HG03108 (cell line): ENCODE results near the gene FAM193B.

Experiments
- ATAC-seq: cut with Tn5 transposase; IDR thresholded peaks from one replicate; pipeline ENCODE4 v1.9.1; 2021; ENCODE audit warnings: moderate library complexity; ENCODE audit not compliant: unreplicated experiment

The FAM193B gene

GRCh38 chr5:177554474-177555111, at the start of gene FAM193B:
Gene FAM193B (minus strand): TSS chr5:177554563. CDS start chr5:177554458, 105 bp downstream.
- ATAC-seq, result peak; percentile 89

GRCh38 chr5:177604116-177604521, 49.8 kb upstream of the FAM193B start:
- no peak for ATAC-seq

- no peak for ATAC-seq
Measured at GRCh38 chr5:177603631-177604030, 49.3 kb upstream of the FAM193B start.

- ATAC-seq, result no peak
Measured at GRCh38 chr5:177602458-177602830, 48.1 kb upstream of the FAM193B start.

- ATAC-seq, result no peak
Measured at GRCh38 chr5:177601577-177602457, 47.5 kb upstream of the FAM193B start.

GRCh38 chr5:177601126-177601525, 46.8 kb upstream of the FAM193B start:
- ATAC-seq, result no peak

GRCh38 chr5:177600508-177601018, 46.2 kb upstream of the FAM193B start:
- ATAC-seq, result no peak

GRCh38 chr5:177599731-177600507, 45.6 kb upstream of the FAM193B start, which contains the start of gene B4GALT7:
Gene B4GALT7 (plus strand): TSS chr5:177600132. CDS start chr5:177600211, 79 bp downstream.
- ATAC-seq, result peak; percentile 87

GRCh38 chr5:177598477-177598876, 44.1 kb upstream of the FAM193B start:
- no peak for ATAC-seq

GRCh38 chr5:177596775-177597238, 42.4 kb upstream of the FAM193B start:
- ATAC-seq, result no peak

- no peak for ATAC-seq
Measured at GRCh38 chr5:177595991-177596774, 41.8 kb upstream of the FAM193B start.

GRCh38 chr5:177595026-177595585, 40.7 kb upstream of the FAM193B start:
- no peak for ATAC-seq

GRCh38 chr5:177594071-177594470, 39.7 kb upstream of the FAM193B start:
- ATAC-seq, result no peak

GRCh38 chr5:177593511-177593910, 39.1 kb upstream of the FAM193B start:
- no peak for ATAC-seq

GRCh38 chr5:177592905-177593304, 38.5 kb upstream of the FAM193B start:
- no peak for ATAC-seq

- peak; percentile 93 for ATAC-seq
Measured at GRCh38 chr5:177592010-177592834, 37.9 kb upstream of the FAM193B start, which contains the start of gene TMED9. Gene TMED9 (plus strand): TSS chr5:177592203. CDS start chr5:177592215, 12 bp downstream.

- no peak for ATAC-seq
Measured at GRCh38 chr5:177591690-177592009, 37.3 kb upstream of the FAM193B start.

- no peak for ATAC-seq
Measured at GRCh38 chr5:177590406-177590805, 36.0 kb upstream of the FAM193B start.

- no peak for ATAC-seq
Measured at GRCh38 chr5:177588413-177588909, 34.1 kb upstream of the FAM193B start.
